HG03457 (cell line): ENCODE measurements around the gene B4GALT3.
"Not testable (repeated sequence)": the region's sequence is repeated elsewhere in the genome, so short reads cannot be mapped to it uniquely, and the experiment has no call there.

ENCODE experiments used
- ATAC-seq: cut with Tn5 transposase; IDR thresholded peaks from one replicate; pipeline ENCODE4 v1.9.1; 2021; ENCODE audit warnings: moderate number of reproducible peaks; ENCODE audit not compliant: unreplicated experiment

B4GALT3 gene

DNA sequence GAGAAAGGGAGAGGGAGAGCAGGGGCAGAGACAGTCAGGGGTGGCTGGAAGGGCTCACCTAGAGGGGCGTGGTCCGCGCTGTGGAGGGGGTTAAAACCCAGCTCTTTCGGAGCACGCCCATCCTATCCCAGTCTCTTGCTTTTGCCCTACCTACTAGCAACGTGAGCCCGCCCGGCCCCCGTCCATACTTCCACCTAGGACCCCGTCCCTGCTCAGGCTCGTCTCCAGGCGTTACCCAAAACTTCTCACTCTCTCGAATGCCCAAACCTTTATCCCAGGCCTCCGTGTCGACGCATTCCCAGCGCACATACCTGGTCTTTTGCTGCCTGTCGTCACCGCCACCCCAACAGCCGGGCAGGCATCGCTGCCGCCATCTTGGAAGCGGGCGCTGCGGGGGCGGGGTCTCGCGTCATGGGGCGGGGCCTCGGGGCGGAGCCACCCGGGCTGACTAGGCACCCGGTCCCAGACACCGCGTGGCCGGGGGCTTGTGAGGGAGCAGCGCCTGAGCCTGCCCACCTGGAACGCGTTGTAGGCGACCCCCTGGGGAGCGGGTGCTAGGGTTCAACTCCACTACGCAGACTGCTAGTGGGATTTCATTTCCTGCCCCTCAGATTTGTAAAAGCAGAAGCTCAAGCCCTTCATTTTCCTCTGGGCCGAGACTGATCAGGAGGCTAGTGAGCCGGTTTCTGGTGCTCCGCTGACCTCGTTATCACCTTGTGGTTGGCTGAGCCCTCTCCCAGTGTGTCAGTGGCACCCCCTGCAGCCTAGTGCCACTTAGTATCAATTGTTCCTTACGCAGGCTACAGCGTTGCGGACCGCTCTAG is at the start of gene B4GALT3:
B4GALT3 (minus strand) TSS at position 396 of the 824 bp plus-strand sequence. CDS start 1,447 bp downstream, outside the sequence.
- peak; percentile 48 for ATAC-seq

DNA sequence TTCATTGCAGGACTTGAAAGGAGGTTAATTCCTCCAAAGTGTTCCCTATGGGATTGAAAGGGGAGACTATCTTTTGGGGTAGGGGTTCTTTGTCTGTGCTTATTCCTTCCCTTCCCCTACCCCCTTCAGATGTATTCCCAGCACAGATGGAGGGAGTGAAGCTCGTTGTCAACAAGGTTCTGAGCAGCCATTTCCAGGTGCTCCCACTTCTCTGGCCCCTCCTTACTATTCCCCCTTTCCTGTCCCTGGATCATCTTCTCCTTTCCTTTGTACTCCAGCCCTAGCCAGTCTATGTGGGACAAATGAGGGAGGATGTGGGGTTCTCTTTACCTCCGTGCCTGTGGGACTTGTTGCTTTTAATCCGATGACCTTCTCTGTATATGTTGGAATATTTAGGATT is 49.5 kb upstream of the B4GALT3 start:
- ATAC-seq, result no peak

DNA sequence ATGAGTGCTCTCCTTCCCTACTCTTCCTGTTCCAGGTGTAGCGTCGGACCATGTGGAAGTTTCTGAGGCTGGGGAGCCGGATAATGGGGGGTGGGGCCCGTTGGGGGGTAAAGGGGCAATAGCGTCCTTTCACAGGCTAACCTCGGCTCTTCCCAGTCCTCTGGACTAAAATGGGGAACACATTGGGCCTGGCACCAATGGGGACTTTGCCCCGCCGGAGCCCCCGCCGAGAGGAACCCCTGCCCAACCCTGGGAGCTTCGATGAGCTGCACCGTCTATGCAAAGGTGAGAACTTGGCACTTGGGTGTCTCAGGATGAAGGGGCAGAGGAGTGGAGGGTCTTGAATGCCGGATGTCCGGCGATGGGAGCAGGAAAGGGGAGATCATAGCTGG is 49.0 kb upstream of the B4GALT3 start:
- no peak for ATAC-seq

DNA sequence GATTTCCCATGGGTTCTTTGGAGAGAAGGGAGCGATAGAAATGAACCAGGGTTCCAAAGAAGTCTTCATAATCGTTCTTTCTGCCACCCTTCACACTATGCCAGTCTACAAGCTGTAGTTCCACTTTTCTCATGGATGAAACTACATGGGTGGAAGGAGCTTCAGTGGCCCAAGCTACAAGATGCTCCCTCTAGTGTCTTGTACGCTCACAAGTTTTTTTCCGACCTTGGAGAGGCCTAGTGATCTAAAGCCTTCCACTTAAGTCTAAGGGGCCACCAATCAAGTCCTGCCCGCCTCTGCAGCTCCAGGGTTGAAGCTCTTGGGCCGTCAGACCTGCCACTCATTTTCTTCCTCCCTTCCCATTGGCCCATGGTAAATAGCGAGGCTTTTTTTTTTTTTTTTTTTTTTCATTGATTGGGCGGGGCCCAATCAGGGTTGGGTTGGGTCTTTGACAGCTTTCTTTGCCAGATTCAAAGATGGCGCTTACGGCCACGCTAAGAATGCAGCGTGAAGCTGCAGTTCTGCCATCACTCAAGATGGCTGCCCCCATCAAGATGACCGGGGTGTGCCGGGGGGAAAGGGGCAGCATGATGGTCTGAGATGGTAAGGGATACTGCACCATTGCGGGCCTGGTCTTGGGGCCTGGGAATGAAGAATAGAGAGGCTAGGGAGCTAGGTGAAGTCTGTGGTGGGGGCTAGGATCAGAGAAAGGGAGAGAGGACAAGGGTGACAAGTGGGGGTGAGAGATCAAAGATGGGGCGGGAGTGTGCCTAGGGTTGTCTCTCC is 48.4 kb upstream of the B4GALT3 start, which contains the start of gene TOMM40L:
TOMM40L (plus strand) TSS at position 527 of the 786 bp plus-strand sequence. CDS start 430 bp downstream, outside the sequence.
- ATAC-seq, result peak; percentile 86

DNA sequence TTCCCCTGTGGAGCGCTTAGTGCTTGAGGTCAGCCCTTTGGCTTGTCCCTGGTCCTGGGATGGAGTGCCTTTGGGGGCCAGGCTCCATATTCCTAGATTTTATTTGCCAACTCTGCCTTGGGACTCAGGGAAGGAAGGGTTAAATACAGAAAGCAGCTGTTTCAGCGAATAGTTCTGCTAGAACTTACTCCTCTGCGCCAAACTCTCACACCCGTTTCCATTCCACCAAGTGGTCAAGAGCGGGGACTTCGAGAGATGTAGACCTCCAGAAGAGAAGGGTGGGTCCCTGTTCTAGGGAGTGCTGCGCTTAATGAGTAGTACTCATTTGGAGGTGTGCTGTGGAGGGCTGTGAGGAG is 47.8 kb upstream of the B4GALT3 start:
- no peak for ATAC-seq

DNA sequence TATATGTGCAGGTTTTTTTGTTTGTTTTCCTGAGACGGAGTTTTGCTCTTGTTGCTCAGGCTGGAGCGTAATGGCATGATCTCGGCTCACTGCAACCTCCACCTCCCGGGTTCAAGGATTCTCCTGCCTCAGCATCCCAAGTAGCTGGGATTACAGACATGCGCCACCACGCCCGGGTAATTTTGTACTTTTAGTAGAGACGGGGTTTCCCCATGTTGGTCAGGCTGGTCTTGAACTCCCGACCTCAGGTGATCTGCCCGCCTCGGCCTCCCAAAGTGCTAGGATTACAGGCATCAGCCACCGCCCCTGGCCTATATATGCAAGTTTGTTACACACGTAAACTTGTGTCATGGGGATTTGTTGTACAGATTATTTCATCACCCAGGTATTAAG is 47.4 kb upstream of the B4GALT3 start:
- not testable (repeated sequence) for ATAC-seq

DNA sequence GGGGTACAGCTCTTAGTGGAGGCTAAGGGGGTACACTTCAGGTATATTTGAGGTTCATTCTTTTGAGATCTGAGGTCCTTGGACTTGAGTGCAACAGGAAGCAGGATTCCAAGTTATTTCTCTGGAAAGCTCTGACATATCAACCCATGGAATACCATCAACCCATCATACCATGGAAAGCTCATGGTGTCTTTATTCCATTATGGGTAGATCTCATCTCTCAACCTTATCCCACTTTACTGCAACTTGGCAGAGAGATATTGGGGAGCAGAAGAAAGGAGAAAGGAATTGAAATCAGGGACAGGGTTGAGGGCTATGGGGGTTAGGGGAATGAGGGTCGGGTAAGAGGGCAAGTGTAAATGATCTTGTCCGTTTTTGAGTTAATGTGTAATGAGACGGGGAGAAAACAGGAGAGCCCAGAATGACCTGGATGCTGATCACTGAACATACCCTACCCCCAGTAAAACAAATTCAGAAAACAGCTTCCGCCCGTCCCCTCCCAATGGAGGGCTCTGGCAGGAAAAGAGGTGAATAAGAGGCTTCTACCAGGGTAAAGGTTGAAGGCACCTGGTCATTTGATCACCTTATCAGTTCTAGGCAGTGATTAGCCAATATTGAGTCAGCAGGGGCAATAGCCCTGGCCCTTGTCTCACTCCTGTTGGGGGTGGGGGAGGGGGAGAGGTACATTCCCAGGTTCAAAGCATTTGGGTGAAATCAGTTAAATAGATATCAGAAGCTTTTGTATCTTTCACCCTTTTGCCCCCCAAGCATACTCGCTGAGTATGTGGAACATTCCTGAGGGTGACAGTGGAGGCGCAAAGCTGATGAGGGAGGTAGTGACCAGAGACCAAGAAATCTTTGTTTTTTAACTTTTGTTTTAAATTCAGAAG is 46.7 kb upstream of the B4GALT3 start:
- no peak for ATAC-seq

DNA sequence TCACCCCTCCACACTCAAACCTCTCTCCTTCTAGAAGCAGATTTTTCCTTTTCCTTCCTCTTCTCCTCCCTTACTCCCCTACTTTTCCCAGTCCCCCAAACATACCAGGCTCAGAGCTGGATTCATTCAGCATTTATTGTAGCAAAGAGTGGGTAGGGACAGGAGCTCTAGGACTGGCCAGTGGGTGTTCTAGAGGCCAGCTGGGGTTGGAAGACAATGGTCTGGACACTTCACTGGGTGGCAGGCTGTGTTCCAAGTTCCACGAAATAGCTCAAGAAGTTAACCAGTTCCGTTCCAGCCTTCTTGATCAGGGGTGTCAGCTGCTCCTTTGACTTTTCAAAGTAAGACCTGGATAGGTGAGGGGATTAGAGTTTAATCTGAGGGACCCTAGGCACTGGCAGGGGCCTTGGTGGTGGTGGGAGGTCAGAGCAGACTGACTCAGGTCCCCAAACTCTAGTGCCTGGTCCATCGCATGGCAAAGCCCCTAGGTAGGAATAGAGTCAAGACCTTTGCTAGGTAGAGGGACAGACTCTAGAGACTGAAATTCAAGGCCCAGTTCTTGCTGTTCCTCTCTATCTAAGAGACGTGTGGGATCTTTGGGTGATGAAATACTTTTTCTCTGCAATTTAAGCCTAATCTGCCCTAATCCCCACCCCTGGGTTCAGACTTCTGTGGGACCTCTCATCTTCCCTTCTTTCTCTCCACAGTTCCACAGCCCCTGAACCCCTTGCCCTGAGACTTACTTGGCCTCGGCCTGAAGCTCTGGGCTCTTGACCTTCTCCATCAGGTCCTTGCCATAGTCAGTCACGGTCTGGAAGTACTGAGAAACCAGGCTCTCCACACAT is 45.1 kb upstream of the B4GALT3 start:
- no peak for ATAC-seq

DNA sequence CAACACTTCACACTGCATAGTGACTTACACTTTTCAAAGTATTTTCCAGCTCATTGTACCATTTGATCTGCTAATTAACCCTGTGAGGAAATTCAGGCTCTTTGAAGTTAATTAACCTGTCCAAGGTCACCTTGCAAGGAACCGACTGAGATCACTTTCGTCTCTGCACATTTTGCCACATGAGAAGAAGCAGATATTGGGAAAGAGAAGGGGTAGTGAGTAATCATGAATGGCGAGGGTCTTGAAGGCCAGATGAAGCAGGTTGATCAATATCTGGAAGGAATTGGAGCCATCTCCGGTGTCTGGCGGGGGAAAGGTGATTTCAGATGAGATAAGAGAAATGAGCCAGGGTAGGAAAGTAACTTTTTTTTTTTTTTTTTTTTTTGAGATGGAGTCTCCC is 42.7 kb upstream of the B4GALT3 start:
- no peak for ATAC-seq

DNA sequence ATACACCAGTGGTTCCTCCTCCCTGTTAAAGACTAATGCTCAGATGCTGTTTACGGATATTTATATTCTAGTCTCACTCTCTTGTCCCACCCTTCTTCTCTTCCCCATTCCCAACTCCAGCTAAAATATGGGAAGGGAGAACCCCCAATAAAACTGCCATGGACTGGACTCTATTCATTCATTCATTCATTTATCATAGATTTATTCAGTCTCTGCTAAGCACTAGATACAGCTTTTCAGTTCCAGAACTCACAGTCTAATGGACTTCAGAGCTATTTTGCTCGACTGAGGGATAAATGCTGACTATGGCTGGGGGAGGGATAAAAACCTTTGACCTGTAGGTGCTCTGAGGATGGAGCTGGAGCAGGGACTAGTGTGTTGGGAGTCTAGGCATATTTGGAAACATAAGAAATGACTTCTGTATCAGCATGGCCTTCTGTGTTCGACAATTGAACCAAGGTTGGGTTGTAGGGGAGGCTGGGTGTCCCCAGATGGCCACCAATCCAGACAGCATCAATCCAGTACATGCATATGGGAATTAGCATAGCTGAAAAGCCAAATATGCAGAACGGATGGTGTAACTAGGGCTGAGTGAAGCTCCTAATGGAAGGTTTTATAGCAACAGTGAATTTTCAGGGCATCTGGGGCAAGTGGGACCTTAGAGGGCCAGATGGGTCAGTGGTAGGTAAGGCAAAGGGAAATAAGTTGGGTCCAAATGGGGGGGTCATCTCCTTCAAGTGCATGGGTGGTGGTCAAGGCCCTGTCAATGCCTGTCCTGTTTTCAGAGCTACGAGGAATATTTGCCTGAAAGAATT is 42.0 kb upstream of the B4GALT3 start:
- ATAC-seq, result no peak

DNA sequence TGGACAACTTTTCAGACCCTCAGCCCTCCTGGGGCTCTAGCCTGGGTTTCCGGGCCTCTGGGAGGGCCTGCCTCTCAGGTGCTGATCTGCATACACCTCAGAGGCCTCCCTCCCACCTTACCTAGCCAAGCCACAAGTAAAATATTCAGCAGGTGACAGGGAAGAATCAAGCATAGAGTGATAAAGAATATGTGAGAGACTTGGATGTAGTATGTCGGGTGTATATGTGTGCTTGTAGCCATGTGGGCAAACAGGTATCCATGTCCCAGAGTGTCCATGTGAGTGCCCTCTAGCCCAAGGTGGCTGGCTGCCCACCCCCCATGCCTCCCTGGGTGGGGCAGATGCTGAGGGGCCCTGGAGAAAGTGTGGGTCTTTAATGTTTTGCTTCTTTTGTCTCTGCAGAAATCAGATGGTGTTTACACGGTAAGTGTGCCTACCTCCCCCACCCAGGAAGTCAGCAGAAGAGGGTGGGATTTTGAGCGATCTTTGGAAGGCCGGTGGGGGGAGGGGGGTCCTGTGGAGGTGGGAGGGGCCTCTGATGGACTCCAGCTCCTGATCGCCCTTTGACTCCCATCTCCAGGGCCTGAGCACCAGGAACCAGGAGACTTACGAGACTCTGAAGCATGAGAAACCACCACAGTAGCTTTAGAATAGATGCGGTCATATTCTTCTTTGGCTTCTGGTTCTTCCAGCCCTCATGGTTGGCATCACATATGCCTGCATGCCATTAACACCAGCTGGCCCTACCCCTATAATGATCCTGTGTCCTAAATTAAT is 41.2 kb upstream of the B4GALT3 start:
- no peak for ATAC-seq

DNA sequence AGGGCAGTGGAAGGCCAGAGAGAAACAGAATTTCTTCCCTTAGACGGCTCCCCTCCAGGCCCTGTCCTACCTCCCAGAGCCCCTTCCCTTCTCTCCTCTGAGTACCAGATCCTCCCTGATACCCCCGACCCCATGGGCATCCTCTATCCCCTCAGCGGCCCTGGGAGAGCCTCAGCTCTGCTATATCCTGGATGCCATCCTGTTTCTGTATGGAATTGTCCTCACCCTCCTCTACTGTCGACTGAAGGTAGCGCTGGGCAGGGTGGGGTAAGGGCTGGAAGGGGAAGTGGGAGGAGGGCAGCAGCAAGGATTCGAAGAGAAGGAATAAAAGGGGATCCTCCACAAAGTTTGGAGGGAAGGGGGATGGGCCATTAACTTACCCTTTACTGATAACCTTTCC is 40.5 kb upstream of the B4GALT3 start:
- ATAC-seq, result no peak

DNA sequence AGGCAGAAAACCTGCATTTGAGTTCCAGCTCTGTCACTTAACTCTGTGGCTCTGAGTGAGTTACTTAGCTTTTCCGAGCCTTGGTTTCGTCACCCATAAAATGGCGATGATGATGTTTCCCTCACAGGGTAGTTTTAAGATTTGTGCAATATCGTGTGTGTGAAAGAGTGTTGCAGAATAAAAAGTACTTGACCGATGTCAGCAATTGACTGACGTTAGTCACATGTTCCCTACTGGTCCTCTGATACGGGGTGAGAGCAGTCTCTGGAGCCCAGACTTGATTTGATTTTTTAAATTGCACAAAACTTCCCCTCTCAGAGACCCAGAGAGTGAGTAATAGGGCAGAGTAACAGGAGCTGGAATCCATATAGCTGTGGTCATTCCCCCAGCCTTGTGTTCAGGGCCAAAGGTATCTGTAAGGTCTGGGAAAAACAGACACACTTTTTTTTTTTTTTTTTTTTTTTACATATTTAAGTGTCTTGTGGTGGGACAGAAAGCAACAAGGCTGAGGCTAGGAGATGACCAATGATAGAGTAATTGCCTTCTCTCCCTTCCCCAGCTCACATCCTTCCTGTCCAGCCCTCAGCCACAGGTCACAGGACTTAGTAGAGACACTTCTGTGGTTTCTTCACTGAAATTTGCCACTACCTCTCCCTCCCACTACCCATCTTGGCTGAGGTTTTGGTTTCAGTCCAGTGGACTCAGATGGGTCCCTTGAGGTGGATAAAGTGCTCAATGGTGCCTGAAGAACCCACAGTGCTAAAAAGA is 39.8 kb upstream of the B4GALT3 start:
- ATAC-seq, result peak; percentile 75

DNA sequence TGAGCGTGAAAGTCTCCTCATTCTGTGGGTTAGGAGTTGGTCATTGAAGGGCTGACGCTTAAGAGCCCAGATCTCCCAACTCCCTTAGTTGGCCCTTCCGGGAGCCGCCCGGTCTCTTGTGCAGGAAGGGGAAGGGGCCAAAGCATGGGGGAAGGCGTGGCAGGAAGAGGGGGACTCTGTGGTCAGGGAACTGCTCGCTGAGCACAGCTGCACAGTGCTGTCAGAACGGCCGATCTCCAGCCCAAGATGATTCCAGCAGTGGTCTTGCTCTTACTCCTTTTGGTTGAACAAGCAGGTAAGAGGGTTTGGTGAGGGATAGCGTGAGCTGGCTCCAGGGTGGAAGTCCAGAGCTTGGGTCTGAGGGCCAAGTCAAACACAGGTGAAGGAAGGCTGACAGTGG is 37.8 kb upstream of the B4GALT3 start, which contains the start of gene FCER1G:
FCER1G (plus strand) TSS at position 220 of the 400 bp plus-strand sequence; CDS start at position 247, 27 bp downstream.
- no peak for ATAC-seq

DNA sequence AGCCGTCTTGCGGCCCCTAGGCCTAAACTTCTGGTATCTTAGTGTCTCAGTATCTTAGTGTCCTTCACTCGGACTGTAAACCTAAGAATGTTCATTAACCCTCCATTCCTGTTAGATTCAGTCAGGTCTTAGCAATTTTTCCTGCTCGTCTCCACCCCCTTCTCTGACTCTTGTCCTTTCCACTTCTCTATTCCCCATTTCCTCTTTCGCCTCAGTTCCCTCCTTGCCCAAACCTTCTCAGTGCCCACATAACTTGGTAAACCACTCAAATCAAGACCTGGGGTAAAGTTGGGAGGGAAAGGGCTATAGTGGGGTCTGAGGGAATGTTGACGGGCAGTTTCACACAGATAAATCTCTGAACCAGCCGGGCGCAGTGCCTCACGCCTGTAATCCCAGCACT is 37.1 kb upstream of the B4GALT3 start:
- no peak for ATAC-seq

DNA sequence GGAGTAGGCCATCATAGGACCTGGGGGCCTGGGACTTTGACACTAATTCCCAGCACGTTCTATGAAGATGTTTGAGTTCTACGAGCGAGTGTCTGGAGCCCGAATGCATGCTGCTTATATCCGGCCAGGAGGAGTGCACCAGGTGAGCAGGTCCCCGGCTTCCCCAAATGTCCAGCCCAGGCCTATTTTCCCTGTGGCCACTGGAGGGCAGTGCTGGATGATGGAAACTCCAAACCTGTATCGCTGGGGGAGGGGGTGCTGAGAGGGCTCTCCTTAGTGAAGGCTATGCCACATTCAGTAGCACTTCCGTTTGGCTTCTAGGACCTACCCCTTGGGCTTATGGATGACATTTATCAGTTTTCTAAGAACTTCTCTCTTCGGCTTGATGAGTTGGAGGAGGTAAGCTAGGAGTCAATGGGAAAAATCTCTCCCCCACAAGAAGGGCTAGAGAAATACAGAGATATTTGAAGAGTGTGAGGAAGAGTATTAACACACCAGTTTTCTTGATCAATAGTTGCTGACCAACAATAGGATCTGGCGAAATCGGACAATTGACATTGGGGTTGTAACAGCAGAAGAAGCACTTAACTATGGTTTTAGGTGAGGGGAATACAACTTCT is 32.6 kb upstream of the B4GALT3 start:
- no peak for ATAC-seq

DNA sequence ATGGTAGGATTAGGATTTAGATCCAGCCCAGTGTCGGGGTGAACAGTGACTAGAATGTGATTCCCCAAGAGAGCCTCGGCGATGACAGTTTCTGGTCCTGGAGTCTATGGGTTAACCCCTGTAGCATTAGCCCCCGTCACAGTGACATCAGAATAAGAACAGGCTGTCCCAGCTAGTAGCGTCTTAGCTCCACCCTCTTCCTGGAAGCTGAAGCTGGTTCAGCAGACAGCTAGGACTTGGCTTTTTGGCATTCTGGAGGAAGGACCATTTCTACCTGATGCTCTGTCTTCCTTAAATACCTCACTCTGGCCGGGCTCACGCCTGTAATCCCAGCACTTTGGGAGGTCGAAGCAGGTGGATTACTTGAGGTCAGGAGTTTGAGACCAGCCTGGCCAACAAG is 29.9 kb upstream of the B4GALT3 start:
- ATAC-seq, result no peak
